HEK293T (cell line): Measurements from ENCODE around the gene COPS3.

Experiments used
- ARNT ChIP-seq: fragments of 450-650 bp; IDR thresholded peaks from 2 replicates; pipeline ENCODE4 v1.6.1; 2017; ENCODE audit warnings: mild to moderate bottlenecking
- BHLHE40 ChIP-seq: fragments of 450-650 bp; IDR thresholded peaks from 2 replicates; pipeline ENCODE4 v1.6.1; 2016; ENCODE audit warnings: mild to moderate bottlenecking, moderate library complexity, borderline replicate concordance
- CTBP1 ChIP-seq: fragments of 450-650 bp; IDR thresholded peaks from 2 replicates; pipeline ENCODE4 v1.6.1; 2016; ENCODE audit warnings: borderline replicate concordance
- ELF4 ChIP-seq: fragments of 450-650 bp; IDR thresholded peaks from 2 replicates; pipeline ENCODE4 v1.6.1; 2017; ENCODE audit warnings: antibody characterized with exemption
- FOXA1 ChIP-seq: fragments of 450-650 bp; IDR thresholded peaks from 2 replicates; pipeline ENCODE4 v1.6.1; 2016; ENCODE audit warnings: mild to moderate bottlenecking
- L3MBTL2 ChIP-seq: fragments of 450-650 bp; conservative IDR thresholded peaks from 2 replicates; pipeline ENCODE4 v1.6.1; 2016; ENCODE audit warnings: mild to moderate bottlenecking
- LEF1 ChIP-seq: fragments of 450-650 bp; IDR thresholded peaks from 2 replicates; pipeline ENCODE4 v1.6.1; 2017; ENCODE audit warnings: mild to moderate bottlenecking, borderline replicate concordance
- NFRKB ChIP-seq: fragments of 450-650 bp; IDR thresholded peaks from 2 replicates; pipeline ENCODE4 v1.6.1; 2016; ENCODE audit warnings: mild to moderate bottlenecking, moderate library complexity
- SP1 ChIP-seq: fragments of 450-650 bp; IDR thresholded peaks from 2 replicates; pipeline ENCODE4 v1.6.1; 2017
- SUZ12 ChIP-seq: fragments of 450-650 bp; IDR thresholded peaks from 2 replicates; pipeline ENCODE4 v1.6.1; 2016; ENCODE audit warnings: mild to moderate bottlenecking
- ZNF384 ChIP-seq: fragments of 450-650 bp; IDR thresholded peaks from 2 replicates; pipeline ENCODE4 v1.6.1; 2016

DNA sequence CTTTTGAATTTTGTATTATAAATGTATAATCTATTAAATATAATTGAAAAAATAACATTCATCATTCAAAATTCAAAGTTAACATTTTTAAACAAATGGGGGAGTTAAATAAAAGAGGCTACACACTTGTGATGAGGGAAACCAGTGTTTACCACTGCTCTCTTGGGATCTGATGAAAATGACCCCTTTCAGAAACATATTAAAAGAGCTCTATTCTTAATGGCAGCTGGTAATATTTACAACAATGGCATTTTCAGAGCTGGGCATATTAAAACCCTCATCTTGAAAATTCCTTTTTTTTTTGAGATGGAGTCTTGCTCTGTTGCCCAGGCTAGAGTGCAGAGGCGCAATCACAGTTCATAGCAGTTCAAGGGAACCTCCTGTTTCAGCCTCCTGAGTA is 24.7 kb downstream of the COPS3 start:
- TF ChIP-seq NFRKB = no peak
- TF ChIP-seq ELF4 = no peak
- no peak for TF ChIP-seq L3MBTL2
- no peak for TF ChIP-seq BHLHE40
- TF ChIP-seq FOXA1 = no peak
- no peak for TF ChIP-seq ZNF384
- no peak for TF ChIP-seq SP1
- no peak for TF ChIP-seq CTBP1
- TF ChIP-seq SUZ12 = no peak
- TF ChIP-seq ARNT = no peak
- TF ChIP-seq LEF1 = no peak
